Right lobe of liver (tissue), 4 donors: ENCODE results near the gene FAM110A.

Experiments
- CTCF ChIP-seq, 4 donors: fragments of 200-600 bp in 3 of 4; fragments of 450-650 bp in 1 of 4; IDR thresholded peaks; one replicate each; pipeline versions ENCODE4 v1.5.1 to v1.8.0; 2016 to 2022; ENCODE audit warnings: antibody characterized with exemption in 4 of 4, mild to moderate bottlenecking in 2 of 4
- POLR2A ChIP-seq: fragments of 450-650 bp; IDR thresholded peaks from one replicate; pipeline ENCODE4 v1.6.1; 2017; ENCODE audit warnings: antibody characterized with exemption, mild to moderate bottlenecking
- donor health status: DM: no; HTN: no; CAD: no.
- donor health status: DM: no; HTN: no; CAD: no.
- donor health status: DM: no; HTN: yes; CAD: no.

- TF ChIP-seq CTCF (IDR thresholded peaks at IDR 0.05) (no peak), POLR2A (no peak)
Observed at GRCh38 chr20:792248-792647, 41.3 kb upstream of the FAM110A start.
